Activated CD8-positive, alpha-beta memory T cell treated with anti-CD3 and anti-CD28 coated beads, Interleukin-2, amount 50 U/mL, for 24 hours (primary cell): ENCODE results near the gene DIAPH3.

Source experiments
- DNase-seq: peaks from one replicate; pipeline ENCODE4 v3.0.0-alpha.2; 2020; ENCODE audit errors: extremely low read depth

Gene DIAPH3

GRCh38 chr13:59782696-59783095 lies 381.0 kb downstream of the DIAPH3 start:
- DNase-seq: no peak

- no peak for DNase-seq
These were observed 383.7 kb downstream of the DIAPH3 start for GRCh38 chr13:59780058-59780457.

- no peak for DNase-seq
These were observed 386.6 kb downstream of the DIAPH3 start for GRCh38 chr13:59776924-59777690.

- no peak for DNase-seq
These were observed 389.2 kb downstream of the DIAPH3 start for GRCh38 chr13:59774491-59774971.

DNA sequence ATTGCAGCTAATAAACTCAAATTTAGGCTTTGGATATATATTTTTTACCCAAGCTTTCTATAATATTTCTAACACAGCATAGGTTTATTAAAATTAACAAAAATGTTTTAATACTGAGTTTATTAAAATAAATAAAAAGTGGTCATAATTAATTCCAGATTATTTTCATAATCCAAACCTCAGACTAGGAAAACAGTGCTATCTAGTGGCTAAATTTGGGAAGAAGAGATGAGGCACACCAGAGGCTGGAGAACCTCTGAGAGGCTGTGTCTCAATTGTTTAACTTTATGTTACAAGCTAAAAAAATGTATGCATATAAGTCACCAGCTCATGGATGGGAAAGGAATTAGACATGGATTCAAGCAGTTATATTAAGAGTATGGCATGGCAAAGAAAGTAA lies 392.5 kb downstream of the DIAPH3 start:
- DNase-seq: no peak

GRCh38 chr13:59770451-59770850 lies 393.3 kb downstream of the DIAPH3 start:
- DNase-seq: no peak

DNA sequence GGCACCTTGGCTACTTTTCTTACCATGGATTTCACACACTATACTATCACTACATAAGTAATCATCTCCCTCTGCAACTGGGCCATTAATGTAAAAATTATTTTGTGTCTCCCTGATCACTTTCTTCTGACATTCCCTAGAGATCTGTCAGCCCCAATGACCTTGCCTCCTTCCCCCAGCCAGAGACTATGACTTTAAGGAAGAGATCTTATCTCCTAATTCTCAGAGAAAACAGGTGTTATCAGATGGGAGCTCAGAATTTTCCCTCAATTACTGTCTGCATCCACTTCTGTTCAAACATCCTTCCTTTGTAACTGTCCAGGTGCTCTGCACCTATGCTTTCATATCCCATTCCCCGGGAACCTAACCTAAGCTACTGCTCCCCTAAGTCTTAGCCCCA lies 397.5 kb downstream of the DIAPH3 start:
- DNase-seq: no peak

DNA sequence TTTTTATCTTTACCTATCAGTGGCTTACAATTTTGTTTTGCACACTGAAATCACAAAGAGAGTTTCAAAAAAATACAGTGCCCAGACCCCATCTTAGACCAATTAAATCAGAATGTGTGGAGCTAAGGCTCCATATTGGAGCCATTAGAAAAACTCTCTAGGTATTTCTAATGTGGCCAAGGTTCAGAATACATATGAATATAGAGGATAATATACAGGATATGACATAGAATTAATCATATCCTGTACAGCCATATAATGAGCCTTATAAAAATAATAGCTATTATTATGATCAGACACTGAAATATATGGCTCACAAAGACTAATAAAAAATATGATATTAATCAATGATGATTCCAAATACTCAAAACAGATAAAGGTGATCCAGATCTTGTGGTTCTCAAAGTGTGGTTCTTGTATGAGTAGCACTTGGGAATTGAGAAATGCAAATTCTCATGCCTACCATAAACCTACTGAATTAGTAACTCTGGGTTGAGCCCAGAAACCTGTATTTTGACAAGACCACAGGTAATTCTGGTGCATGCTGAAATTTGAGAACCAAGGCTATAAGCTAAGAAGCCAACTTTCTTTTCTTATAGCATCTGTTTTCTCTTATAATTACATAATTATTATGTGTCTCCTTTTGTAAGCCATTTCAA lies 408.0 kb downstream of the DIAPH3 start:
- no peak for DNase-seq

GRCh38 chr13:59754411-59754810 lies 409.3 kb downstream of the DIAPH3 start:
- DNase-seq: no peak

- no peak for DNase-seq
These were observed 412.9 kb downstream of the DIAPH3 start for GRCh38 chr13:59750860-59751259.

- no peak for DNase-seq
These were observed 415.7 kb downstream of the DIAPH3 start for GRCh38 chr13:59748046-59748445.

DNA sequence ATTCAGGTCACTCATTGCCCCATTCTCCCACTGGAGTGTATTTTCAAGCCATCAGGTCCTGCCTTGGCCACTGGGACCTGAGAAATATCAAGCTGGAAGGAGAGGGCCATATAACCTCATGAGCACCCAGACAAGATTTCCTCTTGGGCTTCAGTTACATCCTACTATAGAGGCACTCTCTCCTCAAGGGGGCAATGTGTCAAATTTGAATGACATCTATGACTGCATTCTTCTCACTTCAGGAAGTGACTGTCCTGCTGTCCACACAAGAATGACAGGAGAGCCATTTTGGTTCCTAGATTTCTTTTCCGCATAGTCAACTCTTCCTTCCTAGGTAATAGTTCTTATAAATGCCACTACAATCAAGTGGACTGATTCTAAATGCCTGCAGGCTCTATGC lies 416.2 kb downstream of the DIAPH3 start:
- no peak for DNase-seq

DNA sequence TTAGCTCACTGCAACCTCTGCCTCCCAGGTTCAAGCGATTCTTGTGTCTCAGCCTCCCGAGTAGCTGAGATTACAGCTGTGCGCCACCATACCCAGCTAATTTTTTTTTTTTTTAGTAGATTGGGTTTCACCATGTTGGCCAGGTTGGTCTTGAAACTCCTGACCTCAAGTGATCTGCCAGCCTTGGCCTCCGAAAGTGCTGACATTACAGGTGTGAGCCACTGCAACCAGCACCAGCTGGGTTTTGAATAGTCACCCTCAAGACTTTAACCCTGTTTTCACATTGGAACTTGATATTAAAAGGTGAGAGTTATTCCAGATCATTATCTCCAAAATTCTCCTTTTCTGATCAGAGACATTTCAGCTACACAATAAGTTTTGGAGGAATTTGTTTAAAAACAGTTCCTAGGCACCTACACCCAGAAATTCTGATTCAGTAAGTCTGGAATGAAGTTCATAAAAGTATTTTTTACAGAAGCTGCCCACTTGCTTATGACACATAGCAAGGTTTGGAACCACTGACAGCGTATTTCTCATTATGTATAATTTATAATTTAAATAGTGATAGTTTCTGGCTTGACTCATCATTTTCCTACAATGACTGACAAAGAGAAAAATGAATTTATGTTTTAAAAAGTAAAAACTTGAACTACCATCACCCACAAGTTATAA lies 417.3 kb downstream of the DIAPH3 start:
- DNase-seq: no peak

- no peak for DNase-seq
These were observed 418.3 kb downstream of the DIAPH3 start for GRCh38 chr13:59745392-59745788.

- no peak for DNase-seq
These were observed 418.9 kb downstream of the DIAPH3 start for GRCh38 chr13:59744747-59745391.

GRCh38 chr13:59743195-59743594 lies 420.5 kb downstream of the DIAPH3 start:
- no peak for DNase-seq

DNA sequence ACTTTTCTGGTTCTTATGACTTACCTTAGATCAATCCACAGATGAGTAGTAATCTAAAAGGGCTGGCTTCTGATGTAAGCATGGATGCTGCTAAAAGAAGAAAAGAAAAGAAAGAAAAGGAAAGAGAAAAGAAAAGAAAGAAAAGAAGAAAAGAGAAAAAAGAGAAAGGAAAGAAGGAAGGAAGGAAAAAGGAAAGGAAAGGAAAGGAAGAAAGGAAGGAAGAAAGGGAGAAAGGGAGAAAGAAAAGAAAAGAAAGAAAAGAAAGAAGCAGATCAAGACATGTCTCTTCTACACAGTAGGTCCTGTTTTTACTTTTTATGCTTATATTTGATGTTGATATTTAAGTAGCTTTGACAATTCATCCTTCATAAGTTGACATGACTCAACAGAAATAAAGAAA lies 421.3 kb downstream of the DIAPH3 start:
- no peak for DNase-seq

DNA sequence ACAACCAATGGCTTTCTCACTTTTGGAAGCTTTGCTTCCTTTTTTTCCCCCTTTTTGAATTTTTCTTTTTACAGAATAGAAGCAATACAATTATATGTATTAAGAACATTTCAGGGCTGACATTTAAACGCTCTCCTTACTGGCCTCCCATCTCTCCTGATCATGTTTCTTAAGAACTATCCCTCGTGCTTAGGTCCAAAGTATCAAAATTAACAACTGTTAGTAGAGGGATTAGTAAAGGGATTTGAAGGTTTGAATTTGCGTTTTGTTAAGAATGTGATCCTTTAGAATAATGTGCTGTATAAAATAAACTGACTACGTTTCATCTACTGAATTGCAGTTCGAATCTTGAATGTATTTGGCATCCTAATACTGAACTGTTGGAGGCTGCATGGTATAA lies 424.8 kb downstream of the DIAPH3 start:
- DNase-seq: no peak

DNA sequence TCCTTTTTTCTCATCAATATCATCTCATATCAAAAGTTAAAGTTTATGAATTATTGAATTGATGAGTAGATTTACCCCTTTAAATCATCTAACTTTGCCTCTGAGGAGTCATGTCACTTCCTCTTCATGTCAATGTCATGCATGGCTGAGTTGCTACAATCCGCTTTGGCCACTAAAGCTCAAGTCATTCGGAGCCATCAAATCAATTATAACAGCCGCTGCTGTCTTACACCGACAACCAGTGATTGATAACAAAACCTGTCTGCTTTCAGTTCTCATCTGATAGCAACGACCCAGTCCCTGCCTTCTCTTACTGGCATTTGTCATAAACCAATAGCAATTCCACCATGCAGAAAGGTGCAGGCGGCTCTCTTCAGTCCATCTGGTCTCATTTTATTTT lies 429.3 kb downstream of the DIAPH3 start:
- no peak for DNase-seq

DNA sequence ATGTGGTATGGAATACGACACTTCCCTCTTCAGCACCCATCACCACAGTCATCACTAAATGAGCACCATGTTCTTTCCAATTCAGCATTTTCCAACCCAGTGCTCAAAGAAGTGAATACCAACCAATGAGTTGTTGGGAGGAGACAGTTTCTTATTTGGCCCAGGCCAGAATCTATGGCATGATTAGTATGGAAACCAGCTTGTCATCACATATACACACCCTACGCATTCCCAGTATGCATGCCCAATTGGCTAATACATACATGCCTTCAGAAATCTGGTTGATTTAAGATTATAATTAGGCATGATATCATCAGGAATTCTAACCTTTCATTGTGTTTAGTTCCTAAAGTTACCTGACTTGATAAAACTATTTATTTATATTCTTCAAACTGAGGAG lies 430.0 kb downstream of the DIAPH3 start:
- DNase-seq: no peak

GRCh38 chr13:59730026-59730425 lies 433.7 kb downstream of the DIAPH3 start:
- no peak for DNase-seq

- DNase-seq: no peak
These were observed 434.7 kb downstream of the DIAPH3 start for GRCh38 chr13:59728896-59729545.
